ENCODE data around the gene PAXX.
"Not testable (repeated sequence)": the region's sequence is repeated elsewhere in the genome, so short reads cannot be mapped to it uniquely, and the experiment has no call there.

PAXX gene

DNA sequence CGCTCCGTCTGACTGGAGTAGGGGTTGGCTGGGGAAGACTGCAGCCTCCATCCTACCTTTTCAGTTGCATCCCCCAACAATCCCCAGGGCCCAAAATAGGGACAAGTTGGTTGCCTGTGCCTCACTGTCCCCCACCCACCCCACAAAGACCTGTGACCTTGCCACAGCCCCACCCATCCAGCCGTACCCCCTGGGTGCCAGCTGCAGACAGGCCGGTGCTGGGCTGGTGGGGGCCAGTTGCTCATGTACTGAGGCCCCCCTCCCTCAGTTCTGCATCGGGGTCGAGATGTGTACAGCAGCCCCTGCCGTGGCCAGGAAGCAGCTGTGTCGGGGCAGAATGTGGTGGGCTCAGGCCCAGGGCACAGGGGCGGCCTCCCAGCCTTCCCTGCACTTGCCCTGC is 9.1 kb upstream of the PAXX start:
- no peak for DNase-seq

DNA sequence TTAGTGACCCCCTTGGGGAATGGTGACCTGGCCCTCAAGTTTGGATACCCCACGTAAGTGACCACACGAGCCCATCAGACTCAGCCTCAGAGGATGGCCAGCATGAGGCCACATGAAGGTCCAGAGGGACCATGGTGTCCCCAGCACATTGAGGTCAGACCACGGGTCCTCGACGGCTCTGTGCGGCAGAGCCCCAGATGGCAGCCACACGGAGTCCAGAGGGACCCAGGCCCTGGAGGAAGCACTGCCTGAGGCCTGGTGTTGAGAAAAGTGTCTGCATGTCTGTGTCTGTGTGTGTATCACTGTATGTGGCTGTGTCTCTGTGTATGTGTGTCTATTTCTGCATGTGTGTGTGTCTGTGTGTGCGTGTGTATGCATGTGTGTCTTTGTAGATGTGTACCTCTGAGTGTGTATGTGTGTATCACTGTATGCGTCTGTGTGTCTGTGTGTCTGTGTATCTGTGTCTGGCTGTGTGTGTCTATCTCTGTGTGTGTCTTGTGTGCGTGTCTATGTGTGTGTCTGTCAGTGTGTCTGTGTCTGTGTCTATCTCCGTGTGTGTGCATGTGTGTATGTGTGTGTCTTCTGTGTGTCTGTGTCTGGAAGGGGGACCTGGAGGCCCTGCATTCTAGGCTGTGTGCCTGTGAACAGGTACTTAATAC is 8.4 kb upstream of the PAXX start:
- no peak for DNase-seq

DNA sequence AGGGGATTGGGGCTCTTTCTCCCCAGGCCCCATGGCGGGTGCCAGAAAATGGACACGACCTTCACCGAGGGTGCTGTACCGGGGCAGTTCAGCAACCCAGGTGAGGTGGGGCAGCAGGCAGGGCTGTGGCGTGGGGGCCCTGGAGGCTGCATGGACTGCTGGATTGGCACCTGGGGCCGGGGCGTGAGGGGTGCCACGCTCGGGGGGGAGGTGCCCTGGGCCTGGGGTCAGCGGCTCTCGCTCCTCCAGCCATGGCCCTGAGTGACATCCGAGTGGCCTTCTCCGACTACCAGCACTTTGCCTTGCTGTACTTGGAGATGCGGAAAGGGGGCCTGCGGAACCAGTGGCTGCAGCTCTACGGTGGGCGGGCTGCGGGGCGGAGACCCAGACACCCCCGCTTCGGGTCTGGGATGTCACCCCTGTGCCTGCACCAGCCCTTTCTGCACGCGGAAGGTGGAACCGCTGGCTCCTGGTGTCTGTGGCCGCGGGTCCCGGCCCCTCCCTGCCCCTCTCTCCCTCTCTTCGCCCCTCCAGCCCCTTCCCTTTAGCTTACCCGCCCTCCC is 7.7 kb upstream of the PAXX start:
- DNase-seq = no peak

DNA sequence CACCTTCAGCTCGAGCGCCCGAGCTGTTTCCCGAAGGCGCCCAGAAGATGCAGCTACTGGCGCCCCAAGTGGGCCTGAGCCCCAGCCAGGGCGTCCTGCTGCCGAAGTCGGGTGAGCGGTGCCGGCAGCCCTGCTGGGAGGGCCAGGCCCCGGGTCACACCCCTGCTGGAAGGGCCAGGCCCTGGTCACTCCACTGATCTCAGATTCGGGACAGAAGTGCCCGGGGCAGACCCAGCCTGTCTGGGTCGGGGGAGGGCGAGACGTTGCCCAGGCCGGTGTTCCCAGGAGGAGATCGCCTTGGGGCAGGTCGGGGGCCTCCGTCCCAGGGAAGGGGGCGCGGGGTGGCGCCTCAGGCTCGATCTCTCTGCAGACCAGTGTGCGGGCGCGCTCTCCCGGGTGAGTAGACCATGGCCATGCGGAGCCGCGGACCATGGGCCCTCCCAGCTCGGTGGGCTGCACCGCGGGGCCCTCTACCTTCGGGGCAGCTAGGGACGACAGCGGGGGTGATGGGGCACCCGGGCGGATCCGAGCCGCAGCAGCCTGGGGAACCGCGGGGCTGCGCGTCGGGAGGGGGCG is 7.1 kb upstream of the PAXX start:
- no peak for DNase-seq

DNA sequence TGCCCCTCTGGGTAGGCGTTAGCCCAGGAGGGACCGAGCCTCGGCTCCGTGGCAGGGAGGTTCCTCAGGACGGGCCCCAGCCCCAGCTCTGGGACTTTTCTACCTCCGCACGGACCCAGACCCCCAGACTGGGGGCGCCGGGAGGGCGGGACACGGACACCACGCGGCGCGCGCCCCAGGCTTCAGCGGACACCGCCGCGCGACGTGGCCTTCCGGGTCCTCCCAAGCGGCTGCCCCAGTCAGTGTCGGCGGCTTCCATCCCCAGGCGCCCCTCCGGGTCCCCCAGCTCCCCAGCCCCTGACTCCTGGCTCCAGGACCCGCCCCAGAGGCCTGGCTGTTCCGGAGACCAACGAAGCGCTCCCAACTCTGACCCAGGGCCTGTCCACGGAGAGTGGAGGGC is 6.4 kb upstream of the PAXX start:
- DNase-seq = no peak

DNA sequence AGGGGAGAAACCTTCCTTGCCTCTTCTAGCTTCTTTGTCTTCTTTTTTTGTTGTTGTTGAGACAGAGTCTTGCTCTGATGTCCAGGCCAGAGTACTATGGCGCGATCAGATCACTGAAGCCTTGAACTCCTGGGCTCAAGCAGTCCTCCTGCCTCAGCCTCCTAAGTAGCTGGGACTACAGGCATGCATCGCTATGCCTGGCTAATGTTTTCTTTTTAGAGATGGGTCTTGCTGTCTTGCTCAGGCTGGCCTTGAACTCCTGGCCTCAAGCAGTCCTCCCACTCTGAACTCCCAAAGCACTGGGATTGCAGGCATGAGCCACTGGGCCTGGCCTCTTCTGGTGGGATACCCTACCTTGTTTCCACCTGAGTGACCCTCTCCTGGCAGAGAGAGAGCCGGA is 3.4 kb upstream of the PAXX start:
- no peak for DNase-seq

DNA sequence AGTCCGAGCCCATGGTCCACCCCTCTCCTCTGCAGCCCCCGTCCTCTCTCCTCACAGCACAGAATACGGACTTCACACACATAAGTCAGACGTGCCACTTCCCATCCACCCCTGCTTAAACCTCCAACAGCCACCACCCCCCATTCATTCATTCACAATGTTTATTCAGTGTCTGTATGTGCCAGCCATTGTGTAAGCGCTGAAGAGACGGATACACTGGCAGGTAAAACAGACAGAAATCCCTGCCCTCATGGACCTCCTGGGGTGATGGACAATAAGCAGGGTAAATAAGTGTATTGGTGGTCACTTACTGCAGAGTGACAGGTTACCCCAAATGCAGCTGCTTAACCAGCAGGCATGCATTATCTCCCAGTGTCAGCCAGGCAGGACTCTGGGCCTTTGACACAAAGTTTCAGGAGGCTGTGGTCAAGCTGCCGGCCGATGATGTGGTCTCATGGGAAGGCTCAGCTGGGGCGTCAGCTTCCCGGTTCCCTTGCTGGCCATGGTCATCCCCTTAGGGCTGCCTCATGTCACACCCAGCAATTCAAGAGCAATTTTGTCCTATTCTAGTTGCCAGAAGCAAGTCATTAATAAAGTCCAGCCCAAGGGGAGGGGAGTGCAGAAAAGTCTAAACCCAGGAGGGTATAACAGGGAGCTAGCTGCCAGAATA is 1.8 kb upstream of the PAXX start:
- no peak for DNase-seq

DNA sequence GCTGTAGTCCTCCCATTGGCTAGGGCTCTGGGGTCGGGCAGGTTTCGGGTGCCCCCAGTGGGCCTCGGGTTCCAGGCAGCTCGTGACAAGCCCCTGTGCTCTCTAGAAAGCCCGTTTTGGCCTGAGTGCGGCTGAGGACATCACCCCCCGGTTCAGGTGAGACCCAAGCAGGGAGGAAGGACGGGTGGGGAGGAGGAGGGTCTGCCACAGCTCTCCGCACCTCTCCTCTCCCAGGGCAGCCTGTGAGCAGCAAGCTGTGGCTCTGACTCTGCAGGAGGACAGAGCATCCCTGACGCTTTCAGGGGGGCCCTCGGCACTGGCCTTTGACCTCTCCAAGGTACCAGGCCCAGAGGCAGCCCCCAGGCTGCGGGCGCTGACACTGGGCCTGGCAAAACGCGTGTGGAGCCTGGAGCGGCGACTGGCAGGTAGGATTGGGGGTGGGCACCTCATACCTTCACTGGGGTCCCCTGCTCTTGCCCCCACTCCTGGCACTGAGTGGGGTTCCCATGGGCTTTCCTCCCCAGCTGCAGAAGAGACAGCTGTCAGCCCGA is 672 bp downstream of the PAXX start:
- DNase-seq = no peak

DNA sequence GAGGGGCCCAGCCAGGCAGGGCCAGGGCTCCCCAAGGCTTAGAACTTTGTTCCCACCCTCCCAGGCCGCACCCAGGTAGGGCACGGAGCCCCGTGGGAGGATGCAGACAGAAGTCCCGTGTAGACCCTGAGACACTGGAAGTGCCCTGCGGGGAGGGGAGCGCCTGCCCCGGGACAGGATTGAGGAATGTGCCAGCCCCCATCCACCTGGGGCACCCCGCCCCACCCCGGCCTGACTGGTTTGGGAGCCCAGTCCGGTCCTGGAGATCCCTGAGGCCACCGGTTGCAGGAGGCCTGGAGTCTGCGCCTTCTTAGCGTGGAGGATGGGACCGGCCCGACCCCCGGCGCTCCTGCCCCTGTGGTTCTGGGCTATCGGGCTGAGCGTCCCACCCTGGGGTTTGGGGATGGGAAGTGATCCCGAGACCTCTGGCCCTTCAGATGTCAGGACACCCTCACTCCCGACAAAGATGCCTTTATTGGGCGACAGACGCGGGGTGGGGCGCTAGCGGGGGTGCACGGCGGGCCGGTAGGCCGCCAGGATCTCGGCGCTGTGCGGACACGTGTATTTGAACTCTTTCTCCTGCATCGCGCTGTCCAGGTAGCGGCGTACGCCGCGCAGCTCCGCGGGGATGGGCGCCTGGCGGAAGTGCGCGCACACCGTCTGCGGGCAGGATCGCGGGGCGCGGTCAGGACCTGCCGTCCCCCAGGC is 2.1 kb downstream of the PAXX start:
- DNase-seq = no peak

DNA sequence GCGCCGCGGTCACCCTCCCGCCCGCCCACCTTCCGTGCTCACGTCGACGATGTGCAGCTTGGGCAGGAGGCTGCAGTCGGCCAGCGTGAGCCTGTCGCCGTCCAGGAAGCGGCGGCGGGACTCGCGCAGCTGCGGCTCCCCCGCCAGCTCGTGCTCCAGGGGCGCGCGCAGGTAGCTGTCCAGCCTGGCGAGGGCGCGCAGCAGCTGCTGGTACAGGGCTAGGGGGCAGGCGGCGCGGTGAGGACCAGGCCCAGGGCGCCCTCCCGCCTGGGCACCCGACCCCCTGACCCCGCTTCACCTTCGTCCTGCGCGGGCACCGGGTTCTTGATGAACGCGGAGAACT is 2.6 kb downstream of the PAXX start:
- DNase-seq = no peak

DNA sequence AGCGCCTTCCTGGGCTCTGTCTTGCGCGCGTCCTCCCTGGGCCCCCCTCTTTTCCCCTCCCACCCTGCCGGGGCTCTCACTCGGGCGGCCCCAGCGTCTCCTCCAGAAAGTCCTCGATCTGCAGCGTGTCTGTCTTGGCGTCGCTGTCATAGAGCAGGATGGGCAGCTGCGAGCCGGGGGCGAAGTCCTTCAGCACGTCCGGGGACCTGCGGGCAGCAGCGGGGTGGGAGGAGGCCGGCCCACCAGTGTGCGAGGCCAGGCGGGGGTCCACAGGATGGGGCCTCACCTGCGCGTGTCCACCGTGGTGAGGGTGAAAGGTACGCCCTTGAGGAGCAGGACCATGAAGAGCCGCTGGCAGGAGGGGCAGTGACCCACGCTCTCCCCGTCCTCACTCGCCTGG is 3.1 kb downstream of the PAXX start:
- no peak for DNase-seq

DNA sequence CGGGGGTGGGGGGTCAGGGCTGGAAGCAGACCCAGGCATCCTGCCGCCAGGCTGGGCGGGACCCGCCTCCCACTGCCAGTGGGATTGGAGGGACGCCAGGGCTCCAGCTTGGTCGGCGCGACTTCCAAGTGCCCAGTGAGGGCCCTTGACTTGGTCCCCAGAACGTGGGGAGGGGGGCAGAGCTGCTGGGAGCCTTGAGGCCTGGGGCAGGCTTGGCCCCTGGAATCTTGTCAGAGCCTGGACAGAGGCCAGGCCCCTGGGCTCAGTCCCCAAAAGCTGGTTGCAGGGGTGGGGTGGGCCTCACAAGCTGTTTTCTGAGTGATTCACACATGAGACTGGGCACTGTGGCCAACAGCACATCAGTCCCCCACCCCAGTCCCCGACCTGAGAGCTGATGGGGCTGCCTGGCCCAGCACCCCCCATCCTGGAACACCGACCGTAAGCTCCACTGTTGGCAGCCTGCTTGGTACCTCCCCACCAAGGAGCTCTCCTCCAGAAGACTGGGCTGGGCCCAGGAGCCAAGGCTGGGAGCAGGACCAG is 3.6 kb downstream of the PAXX start:
- peak; percentile 76 for DNase-seq

DNA sequence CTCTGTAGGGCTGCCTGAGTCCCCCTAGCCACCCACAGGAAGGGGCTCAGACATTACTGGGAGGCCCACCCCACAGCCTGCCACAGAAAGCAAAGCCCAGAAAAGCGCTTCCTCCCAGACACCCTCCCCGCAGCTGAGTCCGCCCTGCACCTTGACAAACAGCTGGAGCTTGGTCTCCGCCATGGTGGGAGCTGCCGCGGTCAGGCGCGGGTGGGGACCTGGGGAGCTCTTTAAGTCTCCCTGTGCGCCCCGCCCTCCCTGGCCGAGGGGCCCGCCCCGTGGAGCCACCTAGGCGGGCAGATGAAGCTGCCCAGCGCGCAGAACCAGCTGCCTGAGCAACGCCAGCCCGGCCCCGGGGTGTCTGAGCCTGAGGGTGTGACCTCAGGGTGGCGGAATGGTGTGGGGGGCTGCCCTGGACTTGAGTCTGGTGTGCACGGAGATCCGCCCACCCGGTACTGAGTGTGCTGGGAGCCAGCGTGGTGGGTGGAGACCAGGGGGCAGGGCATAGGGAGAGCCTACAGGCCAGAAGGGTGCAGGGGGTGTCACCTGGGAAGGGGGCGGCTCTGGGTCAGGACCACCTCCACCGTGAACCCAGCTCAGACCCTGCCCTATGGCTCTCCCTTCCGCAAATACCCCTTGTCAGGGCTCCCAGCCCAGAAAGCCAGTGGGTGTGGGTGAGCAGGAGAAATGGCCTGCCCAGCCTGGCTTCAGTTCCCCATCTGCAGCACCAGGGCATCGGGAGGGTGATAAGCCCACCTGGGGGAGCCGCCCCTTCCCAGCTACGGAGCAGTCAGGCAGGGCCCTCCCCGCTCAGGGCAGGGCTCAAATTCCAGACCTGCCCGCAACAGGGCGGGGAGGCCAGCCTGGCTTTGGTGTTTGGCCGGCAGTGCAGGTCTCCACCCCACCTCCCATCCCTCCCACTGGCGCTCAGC is 4.4 kb downstream of the PAXX start, which contains the start of gene CLIC3:
TSS of gene CLIC3 (minus strand) at position 208 of the 932 bp plus-strand sequence. CDS start at position 183, 25 bp downstream.
- peak; percentile 35 for DNase-seq

DNA sequence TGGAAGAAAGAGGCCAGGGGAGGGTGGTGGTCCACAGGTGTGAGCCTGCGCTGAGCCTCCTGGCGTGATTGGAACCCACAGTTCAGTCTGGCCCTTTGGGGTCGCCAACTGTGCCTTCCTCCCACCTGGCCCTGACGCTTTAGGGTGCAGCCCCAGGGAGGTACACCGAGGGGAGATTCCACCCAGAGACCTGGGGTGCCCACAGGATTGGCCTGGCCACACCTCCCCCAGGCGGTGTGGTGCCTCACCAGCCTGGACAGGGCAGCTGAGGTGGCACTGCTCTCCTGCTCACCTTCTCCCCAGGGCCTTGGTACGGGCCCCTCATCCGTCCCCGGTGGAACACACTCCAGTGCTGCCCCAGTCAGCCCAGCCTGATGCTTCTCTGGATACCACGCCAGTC is 5.1 kb downstream of the PAXX start:
- DNase-seq = no peak

DNA sequence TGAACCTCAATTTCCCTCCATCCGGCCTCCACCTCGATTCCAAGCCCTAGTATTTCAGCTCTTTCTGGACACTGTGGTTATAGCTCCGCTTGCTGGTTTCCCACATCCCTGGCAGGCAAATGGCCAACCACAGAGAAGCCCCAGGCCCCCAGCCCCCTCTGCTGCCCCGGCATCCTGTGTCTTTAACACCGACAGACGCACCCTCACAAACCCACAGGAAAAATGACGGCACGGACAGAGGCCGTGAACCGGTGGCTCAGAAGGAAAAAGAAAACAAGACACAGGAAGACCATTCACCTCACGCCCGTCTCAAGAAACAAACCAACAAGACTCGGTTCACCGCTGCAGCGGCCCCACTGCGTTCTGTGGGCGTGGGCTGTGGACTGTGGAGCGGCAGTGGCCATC is 5.6 kb downstream of the PAXX start:
- no peak for DNase-seq

DNA sequence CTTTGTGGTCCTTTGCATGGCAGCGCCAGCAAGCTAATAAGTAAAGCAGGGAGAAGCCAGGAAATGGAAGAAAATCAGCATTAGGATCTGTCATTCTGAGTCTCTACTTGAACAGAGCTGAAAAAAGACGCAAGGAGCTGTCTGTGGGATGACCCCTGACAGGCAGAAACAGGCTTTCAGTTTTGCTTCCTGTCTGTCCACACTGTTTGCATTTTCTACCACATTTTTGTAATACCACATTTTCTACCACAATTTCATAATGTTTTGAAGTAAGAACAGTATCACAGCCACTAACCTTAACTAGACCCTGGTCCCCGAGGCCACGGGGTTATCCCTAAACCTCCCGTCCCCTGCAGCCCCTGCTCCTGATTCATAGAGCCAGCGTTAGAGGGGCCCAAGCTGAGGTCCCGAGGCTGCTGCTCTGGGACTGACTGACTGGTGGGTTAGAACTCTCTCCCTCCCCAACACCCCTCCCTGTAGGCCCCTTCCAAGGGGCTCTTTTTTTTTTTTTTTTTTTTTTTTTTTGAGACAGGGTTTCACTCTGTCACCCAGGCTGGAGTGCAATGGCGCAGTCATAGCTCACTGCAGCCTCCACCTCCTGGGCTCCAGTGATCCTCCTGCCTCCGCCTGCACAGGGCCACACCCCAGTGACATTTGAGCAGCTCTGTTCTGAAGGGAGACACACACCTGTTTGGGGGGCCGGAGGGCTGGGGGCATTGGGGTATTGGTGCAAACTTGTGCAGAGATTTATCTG is 8.1 kb downstream of the PAXX start:
- no peak for DNase-seq

DNA sequence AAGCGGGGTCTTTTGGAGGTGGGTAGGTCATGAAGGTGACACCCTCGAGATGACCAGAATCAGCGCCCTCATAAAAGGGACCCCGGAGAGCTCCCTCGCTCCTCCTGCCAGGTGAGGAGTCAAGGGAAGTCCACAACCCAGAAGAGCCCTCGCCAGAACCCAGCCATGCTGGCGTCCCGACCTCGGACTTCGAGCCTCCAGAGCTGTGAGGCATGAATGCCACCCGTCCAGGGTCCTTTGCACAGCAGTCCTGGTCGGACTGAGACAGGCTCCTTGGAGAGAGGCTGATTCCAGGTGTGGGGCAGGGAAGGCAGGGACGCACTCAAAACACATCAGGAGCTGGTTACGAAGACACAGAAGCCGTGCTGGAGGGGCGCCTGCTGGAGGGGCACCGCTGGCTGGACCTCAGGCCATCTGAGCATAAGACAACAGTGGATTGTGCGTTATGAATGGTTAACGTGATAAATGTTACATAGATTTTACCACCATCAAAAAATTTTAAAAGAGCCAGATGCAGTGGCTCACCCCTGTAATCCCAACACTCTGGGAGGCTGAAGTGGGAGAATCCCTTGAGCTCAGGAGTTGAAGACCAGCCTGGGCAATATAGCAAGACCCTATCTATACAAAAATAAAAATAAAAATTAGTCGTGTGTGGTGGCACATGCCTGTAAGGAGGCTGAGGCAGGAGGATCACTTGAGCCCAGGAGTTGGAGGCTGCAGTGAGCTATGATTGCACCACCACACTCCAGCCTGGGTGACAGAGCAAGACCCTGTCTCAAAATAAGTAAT is 9.8 kb downstream of the PAXX start:
- DNase-seq = no peak

DNA sequence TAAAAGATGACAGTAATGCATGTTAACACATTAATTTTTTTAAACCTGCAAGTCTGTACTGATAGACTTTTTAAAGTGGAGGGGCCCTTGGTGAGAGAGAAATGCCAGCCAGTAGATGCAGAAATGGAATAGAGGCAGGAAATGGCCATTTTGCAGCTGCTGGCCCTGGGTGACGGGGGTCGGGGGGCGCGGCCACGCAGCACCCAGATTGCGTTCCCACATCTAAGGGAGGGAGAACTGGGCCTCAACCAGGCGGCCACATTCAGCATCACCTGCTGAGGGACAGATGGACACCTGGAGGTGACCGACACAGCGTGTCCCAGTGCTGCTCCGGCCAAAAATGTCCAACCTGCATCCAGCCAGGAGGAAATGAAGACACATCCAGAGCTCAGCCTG is 10.4 kb downstream of the PAXX start:
- no peak for DNase-seq

DNA sequence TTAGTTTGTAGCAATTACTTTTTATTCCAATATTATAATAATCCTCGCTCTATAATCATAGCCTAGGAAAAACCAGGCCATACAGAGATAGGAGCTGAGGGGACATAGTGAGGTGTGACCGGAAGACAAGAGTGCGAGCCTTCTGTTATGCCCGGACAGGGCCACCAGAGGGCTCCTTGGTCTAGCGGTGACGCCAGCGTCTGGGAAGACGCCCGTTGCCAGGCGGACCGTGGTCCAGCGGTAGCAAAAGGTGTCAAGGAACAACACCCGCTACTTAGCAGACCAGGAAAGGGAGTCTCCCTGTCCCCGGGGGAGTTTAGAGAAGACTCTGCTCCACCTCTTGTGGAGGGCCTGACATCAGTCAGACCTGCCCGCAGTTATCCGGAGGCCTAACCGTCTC is 12.1 kb downstream of the PAXX start:
- not testable (repeated sequence) for DNase-seq

Measured in DMS79 (cell line).